ENCODE data around the gene AP2A2.

AP2A2 gene

GRCh38 chr11:1059759-1060158 lies 134.1 kb downstream of the AP2A2 start:
- no peak for DNase-seq (ENCODE audit: low read depth)

GRCh38 chr11:1060410-1060809 lies 134.7 kb downstream of the AP2A2 start:
- no peak for DNase-seq (ENCODE audit: low read depth)

- no peak for DNase-seq (ENCODE audit: low read depth)
Measured at GRCh38 chr11:1060852-1061616, 135.4 kb downstream of the AP2A2 start.

All from activated T-cell treated with anti-CD3 and anti-CD28 coated beads for 24 hours (primary cell).